ENCODE measurements around the gene TTC28. TPM values are rescaled to one million over a fixed set of nuclear protein-coding genes. Genes with fewer than 3 reads are reported as not detected.

Gene TTC28
- total RNA-seq, 4 donors from 2014 or later: 35.1 to 138 (median 50.8) TPM

DNA sequence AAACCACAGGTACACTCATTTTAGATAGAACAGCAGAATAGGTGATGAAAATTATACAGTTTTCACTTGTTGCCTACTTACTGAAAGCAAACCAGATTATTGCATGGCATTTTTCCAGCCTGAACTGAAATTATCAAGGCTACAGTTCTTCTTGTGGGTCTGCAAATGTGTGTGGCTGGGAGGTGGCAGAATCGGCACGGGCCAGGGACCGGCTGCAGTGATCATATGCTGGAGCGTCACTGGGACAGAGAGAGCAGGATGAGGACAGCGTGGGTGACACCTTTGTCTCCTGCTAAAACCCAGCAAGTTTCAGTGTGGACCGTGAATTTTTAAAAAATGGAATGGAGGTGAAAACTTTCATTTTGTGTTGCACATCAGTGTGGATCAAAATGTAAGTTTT lies 701.3 kb downstream of the TTC28 start:
- WGBS, 2 donors (ENCODE audit: low coverage in 1 of 2): 83 to 92% methylated on average over 2 to 4 of the region's 6 CpGs
- H3K9me3 ChIP-seq: no peaks in the 10 kb centered on the region
- ATAC-seq: no peak

GRCh38 chr22:27976586-27976985 lies 703.1 kb downstream of the TTC28 start:
- peaks cover 0 to 8% (median 0%) of the 10 kb centered on the region in 3 donors for H3K4me1 ChIP-seq
- no peaks in the 10 kb centered on the region for H3K9me3 ChIP-seq
- H3K4me3 ChIP-seq: no peak overlapping the region
- TF ChIP-seq EP300 (IDR thresholded peaks at IDR 0.05): no peak
- 41 to 43% methylated on average over 3 of the region's 3 CpGs for WGBS, 2 donors (ENCODE audit: low coverage in 1 of 2)
- ATAC-seq: no peak
- peaks cover 0 to 3% of the 10 kb centered on the region in 2 donors for H3K36me3 ChIP-seq
- H3K27ac ChIP-seq: no peak overlapping the region
- H3K27me3 ChIP-seq: no peaks in the 10 kb centered on the region

More for the DNA sequence above, 701.3 kb downstream of the TTC28 start:
- H3K36me3 ChIP-seq: peaks cover 0 to 20% of the 10 kb centered on the region in 2 donors
- no peaks in the 10 kb centered on the region for H3K27me3 ChIP-seq
- TF ChIP-seq POLR2AphosphoS5 (IDR thresholded peaks at IDR 0.05) (no peak), POLR2A (IDR thresholded peaks at IDR 0.05) (no peak), EP300 (IDR thresholded peaks at IDR 0.05) (no peak), CTCF (IDR thresholded peaks at IDR 0.05) (no peak)
- H3K27ac ChIP-seq: no peak overlapping the region
- H3K4me3 ChIP-seq: no peak overlapping the region
- peaks cover 0 to 8% (median 0%) of the 10 kb centered on the region in 3 donors for H3K4me1 ChIP-seq

- ATAC-seq: no peak
- no peak overlapping the region for H3K27ac ChIP-seq
- H3K36me3 ChIP-seq: no peaks in the 10 kb centered on the region
- no peak for TF ChIP-seq POLR2A (IDR thresholded peaks at IDR 0.05)
- no peak for TF ChIP-seq EP300 (IDR thresholded peaks at IDR 0.05)
- TF ChIP-seq POLR2AphosphoS5 (IDR thresholded peaks at IDR 0.05): no peak
- no peak for TF ChIP-seq CTCF (IDR thresholded peaks at IDR 0.05)
- H3K9me3 ChIP-seq: peaks cover 0 to 6% (median 0%) of the 10 kb centered on the region in 3 donors
- WGBS, 2 donors (ENCODE audit: low coverage in 1 of 2): 82 to 85% methylated on average over 16 of the region's 16 CpGs
- no peak overlapping the region for H3K4me3 ChIP-seq
- H3K4me1 ChIP-seq: peaks cover 0 to 8% (median 0%) of the 10 kb centered on the region in 3 donors
- no peaks in the 10 kb centered on the region for H3K27me3 ChIP-seq
Observed at GRCh38 chr22:27975381-27976013, 704.1 kb downstream of the TTC28 start.

DNA sequence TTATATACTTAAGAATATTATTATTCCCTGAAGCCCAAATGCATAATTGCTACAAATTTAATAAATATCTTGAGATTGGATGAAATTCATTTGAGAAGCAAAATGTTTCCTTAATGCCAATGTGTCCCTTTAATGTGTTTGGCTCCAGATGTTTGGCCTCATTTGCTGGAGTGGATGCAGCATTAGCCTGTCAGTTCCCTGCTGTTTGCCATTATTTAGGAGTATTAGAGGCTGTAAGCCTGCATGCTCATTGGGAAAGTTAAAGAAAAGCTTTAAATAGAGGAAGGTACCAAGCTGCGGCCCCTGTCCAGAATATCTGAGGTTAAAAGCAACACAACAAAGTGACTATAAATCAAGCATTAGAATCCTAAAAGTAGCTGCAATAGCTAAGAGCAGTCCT lies 705.8 kb downstream of the TTC28 start:
- peaks cover 0 to 15% (median 0%) of the 10 kb centered on the region in 3 donors for H3K9me3 ChIP-seq
- no peak for ATAC-seq

More for the DNA sequence above, 705.8 kb downstream of the TTC28 start:
- no peaks in the 10 kb centered on the region for H3K27me3 ChIP-seq
- WGBS, 2 donors (ENCODE audit: low coverage in 1 of 2): 82% methylated on average over 1 of the region's 1 CpG; no CpG with 5 or more reads in 1 of the 2 donors
- no peak for TF ChIP-seq CTCF (IDR thresholded peaks at IDR 0.05)
- no peak for TF ChIP-seq EP300 (IDR thresholded peaks at IDR 0.05)
- no peak for TF ChIP-seq POLR2A (IDR thresholded peaks at IDR 0.05)
- TF ChIP-seq POLR2AphosphoS5 (IDR thresholded peaks at IDR 0.05): no peak
- no peak overlapping the region for H3K27ac ChIP-seq
- H3K4me3 ChIP-seq: no peak overlapping the region
- H3K36me3 ChIP-seq: peaks cover 0 to 9% of the 10 kb centered on the region in 2 donors
- peaks cover 0 to 8% (median 0%) of the 10 kb centered on the region in 3 donors for H3K4me1 ChIP-seq

Data from gastroesophageal sphincter (tissue), 4 donors.